ENCODE measurements around the gene C6orf136. TPM values are rescaled to one million over a fixed set of nuclear protein-coding genes. Genes with fewer than 3 reads are reported as not detected.

Gene C6orf136
- total and polyA plus RNA-seq, 10 of the 15 experiments (the other 5 are each of a cell fraction or from before 2014, with no cell fraction given), result 5.2 to 24.1 (median 14.9) TPM

DNA sequence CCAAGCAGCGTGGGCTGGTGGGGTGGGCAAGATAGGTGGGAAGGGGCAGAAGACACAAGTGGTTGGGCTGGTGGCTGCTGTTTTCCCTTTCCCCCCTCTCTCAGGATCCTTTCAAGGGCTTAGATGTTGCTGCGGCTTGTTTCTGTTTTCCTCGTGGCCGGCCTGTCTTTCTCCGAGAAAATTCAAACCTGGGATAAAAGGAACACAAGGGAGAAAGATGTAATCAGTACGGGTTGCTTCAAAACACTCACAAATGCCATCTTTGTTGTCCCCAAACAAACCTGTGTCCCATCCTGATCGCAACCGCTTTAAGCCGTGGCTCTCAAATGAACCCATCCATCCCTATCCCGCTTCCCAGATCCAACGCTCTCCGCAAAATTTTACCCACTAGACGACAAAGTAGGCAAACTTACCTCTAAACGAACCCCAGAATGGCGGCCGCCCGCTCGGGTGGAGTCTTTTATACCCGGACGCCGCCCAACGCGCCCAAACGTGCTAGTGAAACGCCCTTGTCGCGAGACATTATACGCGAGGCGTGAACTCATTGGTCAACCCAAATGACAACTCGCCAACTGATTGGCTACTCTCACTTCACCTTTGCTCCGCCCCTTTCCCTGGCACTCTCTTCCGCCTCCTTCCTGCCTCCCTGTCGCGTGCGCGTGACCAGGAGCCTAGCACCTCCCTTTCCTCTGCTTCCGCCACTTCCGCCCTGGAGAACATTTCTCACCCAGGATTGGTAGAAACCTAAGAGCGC, 29.9 kb upstream of the C6orf136 start, which contains the start of gene PPP1R10 (continued):
- TF ChIP-seq, protein P1, sequence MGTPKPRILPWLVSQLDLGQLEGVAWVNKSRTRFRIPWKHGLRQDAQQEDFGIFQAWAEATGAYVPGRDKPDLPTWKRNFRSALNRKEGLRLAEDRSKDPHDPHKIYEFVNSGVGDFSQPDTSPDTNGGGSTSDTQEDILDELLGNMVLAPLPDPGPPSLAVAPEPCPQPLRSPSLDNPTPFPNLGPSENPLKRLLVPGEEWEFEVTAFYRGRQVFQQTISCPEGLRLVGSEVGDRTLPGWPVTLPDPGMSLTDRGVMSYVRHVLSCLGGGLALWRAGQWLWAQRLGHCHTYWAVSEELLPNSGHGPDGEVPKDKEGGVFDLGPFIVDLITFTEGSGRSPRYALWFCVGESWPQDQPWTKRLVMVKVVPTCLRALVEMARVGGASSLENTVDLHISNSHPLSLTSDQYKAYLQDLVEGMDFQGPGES (IDR thresholded peaks at IDR 0.05), result no peak; the same call in 1 of the 2 replicates
- TF ChIP-seq YBX1 (IDR thresholded peaks at IDR 0.05) (no peak), FOS (IDR thresholded peaks at IDR 0.05; ENCODE audit: borderline replicate concordance, extremely low read depth, insufficient read length) (peak; percentile 27), STAT3 (IDR thresholded peaks at IDR 0.05; ENCODE audit: low read depth, low read length) (0 out of 2 replicates have a peak, but pooled peaks have one; percentile 15), CBFB (IDR thresholded peaks at IDR 0.05; ENCODE audit: low read depth) (peak; percentile 99)
- TF ChIP-seq, protein P2, sequence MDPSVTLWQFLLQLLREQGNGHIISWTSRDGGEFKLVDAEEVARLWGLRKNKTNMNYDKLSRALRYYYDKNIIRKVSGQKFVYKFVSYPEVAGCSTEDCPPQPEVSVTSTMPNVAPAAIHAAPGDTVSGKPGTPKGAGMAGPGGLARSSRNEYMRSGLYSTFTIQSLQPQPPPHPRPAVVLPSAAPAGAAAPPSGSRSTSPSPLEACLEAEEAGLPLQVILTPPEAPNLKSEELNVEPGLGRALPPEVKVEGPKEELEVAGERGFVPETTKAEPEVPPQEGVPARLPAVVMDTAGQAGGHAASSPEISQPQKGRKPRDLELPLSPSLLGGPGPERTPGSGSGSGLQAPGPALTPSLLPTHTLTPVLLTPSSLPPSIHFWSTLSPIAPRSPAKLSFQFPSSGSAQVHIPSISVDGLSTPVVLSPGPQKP (IDR thresholded peaks at IDR 0.05; ENCODE audit: low read depth, low read length), result no peak; the same call in none of the 2 replicates
- TF ChIP-seq, protein P3, sequence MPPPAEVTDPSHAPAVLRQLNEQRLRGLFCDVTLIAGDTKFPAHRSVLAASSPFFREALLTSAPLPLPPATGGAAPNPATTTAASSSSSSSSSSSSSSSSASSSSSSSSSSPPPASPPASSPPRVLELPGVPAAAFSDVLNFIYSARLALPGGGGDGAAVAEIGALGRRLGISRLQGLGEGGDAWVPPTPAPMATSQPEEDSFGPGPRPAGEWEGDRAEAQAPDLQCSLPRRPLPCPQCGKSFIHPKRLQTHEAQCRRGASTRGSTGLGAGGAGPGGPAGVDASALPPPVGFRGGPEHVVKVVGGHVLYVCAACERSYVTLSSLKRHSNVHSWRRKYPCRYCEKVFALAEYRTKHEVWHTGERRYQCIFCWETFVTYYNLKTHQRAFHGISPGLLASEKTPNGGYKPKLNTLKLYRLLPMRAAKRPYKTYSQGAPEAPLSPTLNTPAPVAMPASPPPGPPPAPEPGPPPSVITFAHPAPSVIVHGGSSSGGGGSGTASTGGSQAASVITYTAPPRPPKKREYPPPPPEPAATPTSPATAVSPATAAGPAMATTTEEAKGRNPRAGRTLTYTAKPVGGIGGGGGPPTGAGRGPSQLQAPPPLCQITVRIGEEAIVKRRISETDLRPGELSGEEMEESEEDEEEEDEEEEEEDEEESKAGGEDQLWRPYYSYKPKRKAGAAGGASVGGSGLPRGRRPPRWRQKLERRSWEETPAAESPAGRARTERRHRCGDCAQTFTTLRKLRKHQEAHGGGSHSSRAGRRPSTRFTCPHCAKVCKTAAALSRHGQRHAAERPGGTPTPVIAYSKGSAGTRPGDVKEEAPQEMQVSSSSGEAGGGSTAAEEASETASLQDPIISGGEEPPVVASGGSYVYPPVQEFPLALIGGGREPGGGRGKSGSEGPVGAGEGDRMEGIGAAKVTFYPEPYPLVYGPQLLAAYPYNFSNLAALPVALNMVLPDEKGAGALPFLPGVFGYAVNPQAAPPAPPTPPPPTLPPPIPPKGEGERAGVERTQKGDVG (CRISPR knock-in tag; IDR thresholded peaks at IDR 0.05), result peak; percentile 89
- TF ChIP-seq, protein P4, sequence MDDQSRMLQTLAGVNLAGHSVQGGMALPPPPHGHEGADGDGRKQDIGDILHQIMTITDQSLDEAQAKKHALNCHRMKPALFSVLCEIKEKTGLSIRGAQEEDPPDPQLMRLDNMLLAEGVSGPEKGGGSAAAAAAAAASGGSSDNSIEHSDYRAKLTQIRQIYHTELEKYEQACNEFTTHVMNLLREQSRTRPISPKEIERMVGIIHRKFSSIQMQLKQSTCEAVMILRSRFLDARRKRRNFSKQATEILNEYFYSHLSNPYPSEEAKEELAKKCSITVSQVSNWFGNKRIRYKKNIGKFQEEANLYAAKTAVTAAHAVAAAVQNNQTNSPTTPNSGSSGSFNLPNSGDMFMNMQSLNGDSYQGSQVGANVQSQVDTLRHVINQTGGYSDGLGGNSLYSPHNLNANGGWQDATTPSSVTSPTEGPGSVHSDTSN (IDR thresholded peaks at IDR 0.05; ENCODE audit: insufficient replicate concordance, low read depth, low read length), result peak; percentile 68
- TF ChIP-seq, protein P5, sequence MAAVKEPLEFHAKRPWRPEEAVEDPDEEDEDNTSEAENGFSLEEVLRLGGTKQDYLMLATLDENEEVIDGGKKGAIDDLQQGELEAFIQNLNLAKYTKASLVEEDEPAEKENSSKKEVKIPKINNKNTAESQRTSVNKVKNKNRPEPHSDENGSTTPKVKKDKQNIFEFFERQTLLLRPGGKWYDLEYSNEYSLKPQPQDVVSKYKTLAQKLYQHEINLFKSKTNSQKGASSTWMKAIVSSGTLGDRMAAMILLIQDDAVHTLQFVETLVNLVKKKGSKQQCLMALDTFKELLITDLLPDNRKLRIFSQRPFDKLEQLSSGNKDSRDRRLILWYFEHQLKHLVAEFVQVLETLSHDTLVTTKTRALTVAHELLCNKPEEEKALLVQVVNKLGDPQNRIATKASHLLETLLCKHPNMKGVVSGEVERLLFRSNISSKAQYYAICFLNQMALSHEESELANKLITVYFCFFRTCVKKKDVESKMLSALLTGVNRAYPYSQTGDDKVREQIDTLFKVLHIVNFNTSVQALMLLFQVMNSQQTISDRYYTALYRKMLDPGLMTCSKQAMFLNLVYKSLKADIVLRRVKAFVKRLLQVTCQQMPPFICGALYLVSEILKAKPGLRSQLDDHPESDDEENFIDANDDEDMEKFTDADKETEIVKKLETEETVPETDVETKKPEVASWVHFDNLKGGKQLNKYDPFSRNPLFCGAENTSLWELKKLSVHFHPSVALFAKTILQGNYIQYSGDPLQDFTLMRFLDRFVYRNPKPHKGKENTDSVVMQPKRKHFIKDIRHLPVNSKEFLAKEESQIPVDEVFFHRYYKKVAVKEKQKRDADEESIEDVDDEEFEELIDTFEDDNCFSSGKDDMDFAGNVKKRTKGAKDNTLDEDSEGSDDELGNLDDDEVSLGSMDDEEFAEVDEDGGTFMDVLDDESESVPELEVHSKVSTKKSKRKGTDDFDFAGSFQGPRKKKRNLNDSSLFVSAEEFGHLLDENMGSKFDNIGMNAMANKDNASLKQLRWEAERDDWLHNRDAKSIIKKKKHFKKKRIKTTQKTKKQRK (IDR thresholded peaks at IDR 0.05; ENCODE audit: low read depth, low read length), result peak; percentile 53
- TF ChIP-seq, protein P6, sequence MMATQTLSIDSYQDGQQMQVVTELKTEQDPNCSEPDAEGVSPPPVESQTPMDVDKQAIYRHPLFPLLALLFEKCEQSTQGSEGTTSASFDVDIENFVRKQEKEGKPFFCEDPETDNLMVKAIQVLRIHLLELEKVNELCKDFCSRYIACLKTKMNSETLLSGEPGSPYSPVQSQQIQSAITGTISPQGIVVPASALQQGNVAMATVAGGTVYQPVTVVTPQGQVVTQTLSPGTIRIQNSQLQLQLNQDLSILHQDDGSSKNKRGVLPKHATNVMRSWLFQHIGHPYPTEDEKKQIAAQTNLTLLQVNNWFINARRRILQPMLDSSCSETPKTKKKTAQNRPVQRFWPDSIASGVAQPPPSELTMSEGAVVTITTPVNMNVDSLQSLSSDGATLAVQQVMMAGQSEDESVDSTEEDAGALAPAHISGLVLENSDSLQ (IDR thresholded peaks at IDR 0.05), result peak; percentile 71
- TF ChIP-seq, protein P7, sequence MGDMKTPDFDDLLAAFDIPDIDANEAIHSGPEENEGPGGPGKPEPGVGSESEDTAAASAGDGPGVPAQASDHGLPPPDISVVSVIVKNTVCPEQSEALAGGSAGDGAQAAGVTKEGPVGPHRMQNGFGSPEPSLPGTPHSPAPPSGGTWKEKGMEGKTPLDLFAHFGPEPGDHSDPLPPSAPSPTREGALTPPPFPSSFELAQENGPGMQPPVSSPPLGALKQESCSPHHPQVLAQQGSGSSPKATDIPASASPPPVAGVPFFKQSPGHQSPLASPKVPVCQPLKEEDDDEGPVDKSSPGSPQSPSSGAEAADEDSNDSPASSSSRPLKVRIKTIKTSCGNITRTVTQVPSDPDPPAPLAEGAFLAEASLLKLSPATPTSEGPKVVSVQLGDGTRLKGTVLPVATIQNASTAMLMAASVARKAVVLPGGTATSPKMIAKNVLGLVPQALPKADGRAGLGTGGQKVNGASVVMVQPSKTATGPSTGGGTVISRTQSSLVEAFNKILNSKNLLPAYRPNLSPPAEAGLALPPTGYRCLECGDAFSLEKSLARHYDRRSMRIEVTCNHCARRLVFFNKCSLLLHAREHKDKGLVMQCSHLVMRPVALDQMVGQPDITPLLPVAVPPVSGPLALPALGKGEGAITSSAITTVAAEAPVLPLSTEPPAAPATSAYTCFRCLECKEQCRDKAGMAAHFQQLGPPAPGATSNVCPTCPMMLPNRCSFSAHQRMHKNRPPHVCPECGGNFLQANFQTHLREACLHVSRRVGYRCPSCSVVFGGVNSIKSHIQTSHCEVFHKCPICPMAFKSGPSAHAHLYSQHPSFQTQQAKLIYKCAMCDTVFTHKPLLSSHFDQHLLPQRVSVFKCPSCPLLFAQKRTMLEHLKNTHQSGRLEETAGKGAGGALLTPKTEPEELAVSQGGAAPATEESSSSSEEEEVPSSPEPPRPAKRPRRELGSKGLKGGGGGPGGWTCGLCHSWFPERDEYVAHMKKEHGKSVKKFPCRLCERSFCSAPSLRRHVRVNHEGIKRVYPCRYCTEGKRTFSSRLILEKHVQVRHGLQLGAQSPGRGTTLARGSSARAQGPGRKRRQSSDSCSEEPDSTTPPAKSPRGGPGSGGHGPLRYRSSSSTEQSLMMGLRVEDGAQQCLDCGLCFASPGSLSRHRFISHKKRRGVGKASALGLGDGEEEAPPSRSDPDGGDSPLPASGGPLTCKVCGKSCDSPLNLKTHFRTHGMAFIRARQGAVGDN (IDR thresholded peaks at IDR 0.05), result peak; percentile 78
